Chondrocyte (in vitro differentiated cells): ENCODE results near the gene CDK14. TPM values are rescaled to one million over a fixed set of nuclear protein-coding genes. Genes with fewer than 3 reads are reported as not detected.

ENCODE experiments used
- DNase-seq: peaks from one replicate; pipeline ENCODE4 v3.0.0; 2021; ENCODE audit warnings: mixed read lengths, low spot score
- H3K27ac Mint-ChIP-seq: one replicate; pipeline ENCODE4 v1.8.0; 2021; ENCODE audit warnings: mild to moderate bottlenecking, moderate library complexity, mixed read lengths; ENCODE audit not compliant: unreplicated experiment
- H3K27me3 Mint-ChIP-seq: 2 replicates; pipeline ENCODE4 v1.8.0; 2021; ENCODE audit warnings: low read depth, mixed read lengths
- H3K36me3 Mint-ChIP-seq: 2 replicates; pipeline ENCODE4 v1.8.0; 2021; ENCODE audit warnings: low read depth, mixed read lengths
- H3K4me1 Mint-ChIP-seq: 2 replicates; pipeline ENCODE4 v1.8.0; 2021; ENCODE audit warnings: low read depth, mild to moderate bottlenecking, mixed read lengths
- H3K4me3 Mint-ChIP-seq: one replicate; pipeline ENCODE4 v1.8.0; 2021; ENCODE audit warnings: mild to moderate bottlenecking, moderate library complexity, mixed read lengths; ENCODE audit not compliant: unreplicated experiment
- H3K9me3 Mint-ChIP-seq: 2 replicates; pipeline ENCODE4 v1.8.0; 2021; ENCODE audit warnings: low read depth, mixed read lengths
- CTCF ChIP-seq: fragments of 200-600 bp; sonication (generic); IDR thresholded peaks from 2 replicates; pipeline ENCODE4 v1.5.0; 2021; ENCODE audit warnings: antibody characterized with exemption, mild to moderate bottlenecking, moderate library complexity
- total RNA-seq: library from RNA; stranded (reverse); gene quantifications from 3 replicates; pipeline ENCODE4 v1.2.1, GENCODE V29; 2021

CDK14 gene
- total RNA-seq, 1 donor from 2014 or later, result 61.4 TPM

GRCh38 chr7:90853205-90853604 is 257.1 kb downstream of the CDK14 start:
- H3K9me3 Mint-ChIP-seq, result no peaks in the 10 kb centered on the region
- no peak for TF ChIP-seq CTCF
- no peak overlapping the region for H3K4me3 Mint-ChIP-seq
- peaks cover 1% of the 10 kb centered on the region for H3K36me3 Mint-ChIP-seq
- no peak overlapping the region for H3K27ac Mint-ChIP-seq
- no peaks in the 10 kb centered on the region for H3K27me3 Mint-ChIP-seq
- no peak for DNase-seq
- peaks cover 21% of the 10 kb centered on the region for H3K4me1 Mint-ChIP-seq

GRCh38 chr7:90856351-90857070 is 260.4 kb downstream of the CDK14 start:
- H3K4me1 Mint-ChIP-seq, result peaks cover 31% of the 10 kb centered on the region
- H3K27ac Mint-ChIP-seq, result no peak overlapping the region
- no peaks in the 10 kb centered on the region for H3K27me3 Mint-ChIP-seq
- no peak for DNase-seq
- no peak for TF ChIP-seq CTCF
- no peaks in the 10 kb centered on the region for H3K9me3 Mint-ChIP-seq
- no peak overlapping the region for H3K4me3 Mint-ChIP-seq
- H3K36me3 Mint-ChIP-seq, result peaks cover 1% of the 10 kb centered on the region

GRCh38 chr7:90857603-90858002 is 261.5 kb downstream of the CDK14 start:
- Mint-ChIP-seq H3K27ac (no peak overlapping the region), H3K9me3 (no peaks in the 10 kb centered on the region), H3K4me3 (no peak overlapping the region)

GRCh38 chr7:90858546-90858945 is 262.4 kb downstream of the CDK14 start:
- no peak overlapping the region for H3K4me3 Mint-ChIP-seq
- H3K27ac Mint-ChIP-seq, result no peak overlapping the region
- peaks cover 1% of the 10 kb centered on the region for H3K36me3 Mint-ChIP-seq
- no peaks in the 10 kb centered on the region for H3K27me3 Mint-ChIP-seq
- H3K4me1 Mint-ChIP-seq, result peaks cover 33% of the 10 kb centered on the region
- no peak for TF ChIP-seq CTCF
- H3K9me3 Mint-ChIP-seq, result no peaks in the 10 kb centered on the region
- DNase-seq, result no peak

More at GRCh38 chr7:90857603-90858002, 261.5 kb downstream of the CDK14 start:
- peaks cover 1% of the 10 kb centered on the region for H3K36me3 Mint-ChIP-seq
- no peak for DNase-seq
- H3K4me1 Mint-ChIP-seq, result peaks cover 31% of the 10 kb centered on the region
- no peaks in the 10 kb centered on the region for H3K27me3 Mint-ChIP-seq
- TF ChIP-seq CTCF, result no peak

- Mint-ChIP-seq H3K4me3 (no peak overlapping the region), H3K27ac (no peak overlapping the region), H3K4me1 (peaks cover 33% of the 10 kb centered on the region), H3K27me3 (no peaks in the 10 kb centered on the region), H3K9me3 (no peaks in the 10 kb centered on the region), H3K36me3 (peaks cover 3% of the 10 kb centered on the region)
- DNase-seq, result no peak
- no peak for TF ChIP-seq CTCF
Observed at GRCh38 chr7:90859521-90859920, 263.4 kb downstream of the CDK14 start.
